GM12878 (cell line): Measurements from ENCODE around the gene MRTFB. TPM values are rescaled to one million over a fixed set of nuclear protein-coding genes. Genes with fewer than 3 reads are reported as not detected.

ENCODE experiments used
- ATAC-seq: fragments of 200-7000 bp; cut with Tn5 transposase; 3 replicates; pipeline ENCODE4 v1.9.1; 2020; ENCODE audit warnings: mild to moderate bottlenecking, moderate library complexity
- BruUV-seq: library from RNA; stranded (reverse); fragments of 400-500 nt; replicated peaks from 2 replicates; lab custom pipeline; 2021; lab: Mats Ljungman, UMichigan
- CTCF ChIA-PET: fragments of 300-600 bp; sonication (Branson Sonifier 250); formaldehyde crosslinking; extraction: SDS; loops from one replicate; lab custom pipeline; 2021; ENCODE audit warnings: inconsistent platforms; lab: Yijun Ruan, JAX
- POLR2A ChIA-PET: fragments of 350-600 bp; formaldehyde crosslinking; extraction: SDS; loops from one replicate; lab custom pipeline; 2021; ENCODE audit warnings: inconsistent platforms; lab: Charles Lee
- RAD21 ChIA-PET: fragments of 300-600 bp; sonication (Branson Sonifier 250); formaldehyde crosslinking; loops from one replicate; lab custom pipeline; 2023; ENCODE audit warnings: antibody characterized with exemption; ENCODE audit not compliant: unreplicated experiment; lab: Charles Lee
- SMC1A ChIA-PET: fragments of 300-600 bp; sonication (Branson Sonifier 250); formaldehyde crosslinking; loops from one replicate; lab custom pipeline; 2023; ENCODE audit not compliant: unreplicated experiment, uncharacterized antibody; lab: Charles Lee
- DNase-seq: peaks from one replicate; pipeline ENCODE4 v3.0.0-alpha.2; 2011; ENCODE audit warnings: low read depth, low spot score
- FAIRE-seq: peaks from 3 replicates; lab custom pipeline; 2011; peaks lifted over from hg19 to GRCh38; lab: Jason Lieb, UNC
- H2AFZ ChIP-seq: 2 replicates; pipeline ENCODE4 v1.6.0; 2011; ENCODE audit warnings: low read depth, low read length, control low read depth; ENCODE audit not compliant: control insufficient read depth
- H3K27ac ChIP-seq: 2 replicates; pipeline ENCODE4 v1.5.1; 2011; ENCODE audit warnings: control low read depth; ENCODE audit not compliant: control insufficient read depth, insufficient read depth
- H3K27me3 ChIP-seq, 2 experiments: replicated peaks in 1 of 2; 2 replicates each; pipeline versions ENCODE4 v1.6.0 to v1.6.1; 2011; ENCODE audit warnings: low read length in 1 of 2; ENCODE audit not compliant: control insufficient read depth in 2 of 2, insufficient read depth in 2 of 2
- H3K36me3 ChIP-seq, 2 experiments: 2 replicates each; pipeline ENCODE4 v1.5.1; 2011; ENCODE audit warnings: low read length in 1 of 2; ENCODE audit not compliant: control insufficient read depth in 2 of 2, insufficient read depth in 2 of 2
- H3K4me1 ChIP-seq: 2 replicates; pipeline ENCODE4 v1.6.1; 2011; ENCODE audit warnings: mild to moderate bottlenecking, low read length, moderate library complexity, mixed read lengths; ENCODE audit not compliant: control insufficient read depth, insufficient read depth
- H3K4me2 ChIP-seq: 2 replicates; pipeline ENCODE4 v1.6.0; 2011; ENCODE audit warnings: control low read depth; ENCODE audit not compliant: control insufficient read depth, insufficient read depth
- H3K4me3 ChIP-seq: fragments of 200-600 bp; sonication (generic); 2 replicates; pipeline ENCODE4 v1.5.1; 2016
- H3K79me2 ChIP-seq: 2 replicates; pipeline ENCODE4 v1.6.0; 2011; ENCODE audit warnings: low read length; ENCODE audit not compliant: control insufficient read depth, insufficient read depth
- H3K9ac ChIP-seq: 2 replicates; pipeline ENCODE4 v1.8.0; 2011; ENCODE audit warnings: low read length, control low read depth, mixed read lengths; ENCODE audit not compliant: control insufficient read depth, insufficient read depth
- H3K9me3 ChIP-seq: replicated peaks from 3 replicates; pipeline ENCODE4 v1.5.1; 2011; ENCODE audit warnings: mild to moderate bottlenecking, low read length; ENCODE audit not compliant: control insufficient read depth, insufficient read depth
- H4K20me1 ChIP-seq: 2 replicates; pipeline ENCODE4 v1.6.0; 2011; ENCODE audit not compliant: control insufficient read depth, insufficient read depth
- ASH2L ChIP-seq: fragments of 300-600, 200-600 bp; sonication (generic); IDR thresholded peaks from 2 replicates; pipeline ENCODE4 v1.6.1; 2017; ENCODE audit warnings: low read depth, mild to moderate bottlenecking, borderline replicate concordance
- BACH1 ChIP-seq: fragments of 450-650 bp; IDR thresholded peaks from 2 replicates; pipeline ENCODE4 v1.6.1; 2017; ENCODE audit warnings: mild to moderate bottlenecking, borderline replicate concordance
- KDM1A ChIP-seq: fragments of 200-600 bp; sonication (generic); IDR thresholded peaks from 2 replicates; pipeline ENCODE4 v1.6.1; 2016; ENCODE audit warnings: borderline replicate concordance
- KLF5 ChIP-seq: fragments of 450-650 bp; IDR thresholded peaks from 2 replicates; pipeline ENCODE4 v1.6.1; 2014; ENCODE audit warnings: mild to moderate bottlenecking; ENCODE audit not compliant: partially characterized antibody
- STAT1 ChIP-seq: fragments of 450-650 bp; conservative IDR thresholded peaks from 2 replicates; pipeline ENCODE4 v1.6.1; 2014; ENCODE audit warnings: antibody characterized with exemption, mild to moderate bottlenecking
- SUPT20H ChIP-seq: IDR thresholded peaks from 2 replicates; pipeline ENCODE4 v1.6.1; 2011; ENCODE audit warnings: low read depth, mild to moderate bottlenecking, low read length, moderate library complexity, borderline replicate concordance; ENCODE audit not compliant: control insufficient read depth
- TCF12 ChIP-seq: IDR thresholded peaks from 2 replicates; pipeline ENCODE4 v1.6.1; 2011; ENCODE audit warnings: low read depth, mild to moderate bottlenecking, low read length
- ZNF622 ChIP-seq: fragments of 450-650 bp; IDR thresholded peaks from 2 replicates; pipeline ENCODE4 v1.6.1; 2017; ENCODE audit warnings: mild to moderate bottlenecking, inconsistent platforms
- WGBS: methylation state at CpG from one replicate; pipeline ENCODE4 v1.1.6; 2016; ENCODE audit warnings: low lambda C conversion rate; ENCODE audit not compliant: insufficient replicate concordance, insufficient coverage; ENCODE audit errors: missing lambda C conversion rate; 5-methylcytosine and 5-hydroxymethylcytosine counted together
- in situ Hi-C: fragments of 300-500 bp; cut with MboI; formaldehyde crosslinking; loops from 9 replicates; pipeline ENCODE4 v1.14.3; 2018; ENCODE audit warnings: mixed read lengths
- intact Hi-C: fragments of 100-400 bp; cut with micrococcal nuclease; formaldehyde crosslinking; loops from one replicate; pipeline ENCODE4 v1.14.2; 2022; ENCODE audit not compliant: unreplicated experiment
- polyA plus RNA-seq, 11 experiments: library from polyadenylated mRNA; depleted of rRNA in 4 of 11; unstranded in 6 of 11; stranded (reverse) in 5 of 11; fragments of >200 nt; fragmentation: Nextera tagmentation in 4 of 11; fragmentation: Illumina TruSeq in 1 of 11; extraction: Ambion mirVana in 4 of 11; extraction: Trizol in 1 of 11; gene quantifications; 1 replicate in 1 of 11; 2 replicates in 10 of 11; pipeline versions ENCODE4 v1.2.1 to v1.2.3, GENCODE V29; 2011 to 2016; ENCODE audit warnings: inconsistent platforms in 2 of 11, missing spikeins in 2 of 11, low read depth in 1 of 11
- total RNA-seq, 4 experiments: library from RNA; depleted of rRNA in 3 of 4; stranded (reverse); fragments of >200 nt in 3 of 4; fragmentation: Illumina TruSeq in 1 of 4; extraction: Trizol in 1 of 4; gene quantifications; 2 replicates each; pipeline versions ENCODE4 v1.2.1 to v1.2.3, GENCODE V29; 2013 to 2021
- TF ChIP-seq, protein P1 (sequence below): IDR thresholded peaks from 2 replicates; pipeline ENCODE4 v1.6.1; 2012; ENCODE audit warnings: low read length, inconsistent platforms
- TF ChIP-seq, protein P2 (sequence below): fragments of 450-650 bp; IDR thresholded peaks from 2 replicates; pipeline ENCODE4 v1.6.1; 2017; ENCODE audit warnings: antibody characterized with exemption, mild to moderate bottlenecking, moderate library complexity

The MRTFB gene
- total and polyA plus RNA-seq, 10 of the 15 experiments (the other 5 are each of a cell fraction or from before 2014, with no cell fraction given): 2.1 to 14.3 (median 8.0) TPM

DNA sequence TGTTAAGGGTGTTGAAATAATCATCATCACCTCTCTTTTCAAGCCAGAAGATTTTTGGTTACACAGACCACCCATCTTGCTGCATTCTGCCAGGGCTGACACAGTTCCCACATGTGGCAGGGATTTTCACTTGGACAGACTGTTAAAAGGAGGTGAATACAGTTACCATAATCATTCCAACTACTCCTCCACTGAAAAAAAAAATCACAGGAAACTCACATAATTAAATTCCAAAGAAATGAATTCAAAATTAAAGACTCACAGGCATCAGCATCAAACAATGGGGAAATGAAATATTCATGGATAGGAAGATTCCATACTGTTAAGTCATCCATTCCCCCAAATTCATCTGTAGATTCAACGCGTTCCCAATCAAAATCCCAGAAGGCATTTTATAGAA is 209.4 kb downstream of the MRTFB start:
- CTCF ChIA-PET: no interaction called here
- 98% methylated on average over 2 of the region's 2 CpGs for WGBS
- H2AFZ ChIP-seq: no peak overlapping the region
- DNase-seq (no peak), FAIRE-seq (no peak), ATAC-seq (no peak)
- H4K20me1 ChIP-seq: no peaks in the 10 kb centered on the region
- intact Hi-C loops (no loop called here), in situ Hi-C loops (no loop called here)
- H3K27me3 ChIP-seq: no peaks in the 10 kb centered on the region
- H3K79me2 ChIP-seq: no peaks in the 10 kb centered on the region
- POLR2A ChIA-PET: interaction anchor here (0.7 kb wide), 1 partner anchor 232 kb away, joined by 3 read pairs; no protein-coding TSS in a partner anchor
- no peak overlapping the region for H3K9ac ChIP-seq
- H3K4me2 ChIP-seq: no peak overlapping the region
- no TSS peak for BruUV-seq
- H3K36me3 ChIP-seq: no peaks in the 10 kb centered on the region
- no peaks in the 10 kb centered on the region; the same call in 2 of the 3 replicates for H3K9me3 ChIP-seq
- SMC1A ChIA-PET: interaction anchor here (0.8 kb wide), 1 partner anchor 251 kb away, joined by 3 read pairs; no protein-coding TSS in a partner anchor
- TF ChIP-seq ZNF622 (no peak), TCF12 (no peak), STAT1 (no peak), KLF5 (no peak), KDM1A (no peak), ASH2L (no peak), SUPT20H (no peak), BACH1 (no peak)
- TF ChIP-seq, protein P1, sequence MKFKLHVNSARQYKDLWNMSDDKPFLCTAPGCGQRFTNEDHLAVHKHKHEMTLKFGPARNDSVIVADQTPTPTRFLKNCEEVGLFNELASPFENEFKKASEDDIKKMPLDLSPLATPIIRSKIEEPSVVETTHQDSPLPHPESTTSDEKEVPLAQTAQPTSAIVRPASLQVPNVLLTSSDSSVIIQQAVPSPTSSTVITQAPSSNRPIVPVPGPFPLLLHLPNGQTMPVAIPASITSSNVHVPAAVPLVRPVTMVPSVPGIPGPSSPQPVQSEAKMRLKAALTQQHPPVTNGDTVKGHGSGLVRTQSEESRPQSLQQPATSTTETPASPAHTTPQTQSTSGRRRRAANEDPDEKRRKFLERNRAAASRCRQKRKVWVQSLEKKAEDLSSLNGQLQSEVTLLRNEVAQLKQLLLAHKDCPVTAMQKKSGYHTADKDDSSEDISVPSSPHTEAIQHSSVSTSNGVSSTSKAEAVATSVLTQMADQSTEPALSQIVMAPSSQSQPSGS: no peak
- TF ChIP-seq, protein P2, sequence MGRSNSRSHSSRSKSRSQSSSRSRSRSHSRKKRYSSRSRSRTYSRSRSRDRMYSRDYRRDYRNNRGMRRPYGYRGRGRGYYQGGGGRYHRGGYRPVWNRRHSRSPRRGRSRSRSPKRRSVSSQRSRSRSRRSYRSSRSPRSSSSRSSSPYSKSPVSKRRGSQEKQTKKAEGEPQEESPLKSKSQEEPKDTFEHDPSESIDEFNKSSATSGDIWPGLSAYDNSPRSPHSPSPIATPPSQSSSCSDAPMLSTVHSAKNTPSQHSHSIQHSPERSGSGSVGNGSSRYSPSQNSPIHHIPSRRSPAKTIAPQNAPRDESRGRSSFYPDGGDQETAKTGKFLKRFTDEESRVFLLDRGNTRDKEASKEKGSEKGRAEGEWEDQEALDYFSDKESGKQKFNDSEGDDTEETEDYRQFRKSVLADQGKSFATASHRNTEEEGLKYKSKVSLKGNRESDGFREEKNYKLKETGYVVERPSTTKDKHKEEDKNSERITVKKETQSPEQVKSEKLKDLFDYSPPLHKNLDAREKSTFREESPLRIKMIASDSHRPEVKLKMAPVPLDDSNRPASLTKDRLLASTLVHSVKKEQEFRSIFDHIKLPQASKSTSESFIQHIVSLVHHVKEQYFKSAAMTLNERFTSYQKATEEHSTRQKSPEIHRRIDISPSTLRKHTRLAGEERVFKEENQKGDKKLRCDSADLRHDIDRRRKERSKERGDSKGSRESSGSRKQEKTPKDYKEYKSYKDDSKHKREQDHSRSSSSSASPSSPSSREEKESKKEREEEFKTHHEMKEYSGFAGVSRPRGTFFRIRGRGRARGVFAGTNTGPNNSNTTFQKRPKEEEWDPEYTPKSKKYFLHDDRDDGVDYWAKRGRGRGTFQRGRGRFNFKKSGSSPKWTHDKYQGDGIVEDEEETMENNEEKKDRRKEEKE: no peak
- no peak overlapping the region for H3K4me3 ChIP-seq
- RAD21 ChIA-PET: interaction anchor here (0.5 kb wide), 1 partner anchor 282 kb away, joined by 4 read pairs; no protein-coding TSS in a partner anchor
- no peaks in the 10 kb centered on the region for H3K4me1 ChIP-seq
- H3K27ac ChIP-seq: no peak overlapping the region
